Measurements from ENCODE around the gene RBM17.

RBM17 gene

GRCh38 chr10:6114299-6114698 lies 25.5 kb downstream of the RBM17 start:
- DNase-seq (ENCODE audit: low read depth): no peak
- no peak for TF ChIP-seq CTCF (IDR thresholded peaks at IDR 0.05; ENCODE audit: control insufficient read depth, extremely low read depth, insufficient read depth)
- H3K4me3 ChIP-seq (ENCODE audit: low read depth, low read length): no peak overlapping the region

- no peak overlapping the region for H3K4me3 ChIP-seq (ENCODE audit: low read depth, low read length)
- peak; percentile 59 for DNase-seq (ENCODE audit: low read depth)
- TF ChIP-seq CTCF (IDR thresholded peaks at IDR 0.05; ENCODE audit: control insufficient read depth, extremely low read depth, insufficient read depth): no peak
These were observed 26.0 kb downstream of the RBM17 start for GRCh38 chr10:6114805-6115341.

- no peak overlapping the region for H3K4me3 ChIP-seq (ENCODE audit: low read depth, low read length)
- TF ChIP-seq CTCF (IDR thresholded peaks at IDR 0.05; ENCODE audit: control insufficient read depth, extremely low read depth, insufficient read depth): no peak
- DNase-seq (ENCODE audit: low read depth): no peak
These were observed 26.6 kb downstream of the RBM17 start for GRCh38 chr10:6115411-6115810.

- H3K4me3 ChIP-seq (ENCODE audit: low read depth, low read length): no peak overlapping the region
- TF ChIP-seq CTCF (IDR thresholded peaks at IDR 0.05; ENCODE audit: control insufficient read depth, extremely low read depth, insufficient read depth): no peak
- no peak for DNase-seq (ENCODE audit: low read depth)
These were observed 27.1 kb downstream of the RBM17 start for GRCh38 chr10:6115824-6116350.

GRCh38 chr10:6116806-6117205 lies 28.0 kb downstream of the RBM17 start:
- no peak overlapping the region for H3K4me3 ChIP-seq (ENCODE audit: low read depth, low read length)
- no peak for TF ChIP-seq CTCF (IDR thresholded peaks at IDR 0.05; ENCODE audit: control insufficient read depth, extremely low read depth, insufficient read depth)
- no peak for DNase-seq (ENCODE audit: low read depth)

GRCh38 chr10:6117711-6118110 lies 28.9 kb downstream of the RBM17 start:
- DNase-seq (ENCODE audit: low read depth): no peak
- H3K4me3 ChIP-seq (ENCODE audit: low read depth, low read length): no peak overlapping the region
- no peak for TF ChIP-seq CTCF (IDR thresholded peaks at IDR 0.05; ENCODE audit: control insufficient read depth, extremely low read depth, insufficient read depth)

- no peak for TF ChIP-seq CTCF (IDR thresholded peaks at IDR 0.05; ENCODE audit: control insufficient read depth, extremely low read depth, insufficient read depth)
- DNase-seq (ENCODE audit: low read depth): no peak
- H3K4me3 ChIP-seq (ENCODE audit: low read depth, low read length): no peak overlapping the region
These were observed 30.6 kb downstream of the RBM17 start for GRCh38 chr10:6119423-6119822.

Measured in LNCaP clone FGC (cell line).